Measurements from ENCODE around the gene INSRR. TPM values are rescaled to one million over a fixed set of nuclear protein-coding genes. Genes with fewer than 3 reads are reported as not detected.

Gene INSRR
- total RNA-seq, 1 experiment from 2014 or later, result not detected

GRCh38 chr1:156862997-156863599, 4.2 kb upstream of the INSRR start:
- no peaks in the 10 kb centered on the region for H3K36me3 ChIP-seq (ENCODE audit: low read depth)
- no peaks in the 10 kb centered on the region for H3F3A ChIP-seq (ENCODE audit: insufficient read depth, low read depth)
- DNase-seq, result no peak
- POLR2A ChIA-PET (ENCODE audit: unreplicated experiment), result no interaction called here
- no peak overlapping the region for H2AFZ ChIP-seq
- peaks cover 42% of the 10 kb centered on the region for H3K27me3 ChIP-seq (ENCODE audit: insufficient read depth, low read depth)
- H3K4me2 ChIP-seq, result no peak overlapping the region
- no peaks in the 10 kb centered on the region for H3K9me2 ChIP-seq (ENCODE audit: insufficient read depth)
- CTCF ChIA-PET, result interaction anchor here (0.6 kb wide), 1 partner anchor 15 kb away, joined by 9 read pairs; no protein-coding TSS in a partner anchor
- BruUV-seq (replicated peaks), result no TSS peak
- no peaks in the 10 kb centered on the region for H3K9me3 ChIP-seq (ENCODE audit: insufficient read depth, low read depth)
- H3K27ac ChIP-seq, result no peak overlapping the region
- TF ChIP-seq, protein P1, sequence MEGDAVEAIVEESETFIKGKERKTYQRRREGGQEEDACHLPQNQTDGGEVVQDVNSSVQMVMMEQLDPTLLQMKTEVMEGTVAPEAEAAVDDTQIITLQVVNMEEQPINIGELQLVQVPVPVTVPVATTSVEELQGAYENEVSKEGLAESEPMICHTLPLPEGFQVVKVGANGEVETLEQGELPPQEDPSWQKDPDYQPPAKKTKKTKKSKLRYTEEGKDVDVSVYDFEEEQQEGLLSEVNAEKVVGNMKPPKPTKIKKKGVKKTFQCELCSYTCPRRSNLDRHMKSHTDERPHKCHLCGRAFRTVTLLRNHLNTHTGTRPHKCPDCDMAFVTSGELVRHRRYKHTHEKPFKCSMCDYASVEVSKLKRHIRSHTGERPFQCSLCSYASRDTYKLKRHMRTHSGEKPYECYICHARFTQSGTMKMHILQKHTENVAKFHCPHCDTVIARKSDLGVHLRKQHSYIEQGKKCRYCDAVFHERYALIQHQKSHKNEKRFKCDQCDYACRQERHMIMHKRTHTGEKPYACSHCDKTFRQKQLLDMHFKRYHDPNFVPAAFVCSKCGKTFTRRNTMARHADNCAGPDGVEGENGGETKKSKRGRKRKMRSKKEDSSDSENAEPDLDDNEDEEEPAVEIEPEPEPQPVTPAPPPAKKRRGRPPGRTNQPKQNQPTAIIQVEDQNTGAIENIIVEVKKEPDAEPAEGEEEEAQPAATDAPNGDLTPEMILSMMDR (conservative IDR thresholded peaks at IDR 0.05), result no peak
- TF ChIP-seq EZH2 (IDR thresholded peaks at IDR 0.05; ENCODE audit: low read depth), result no peak
- intact Hi-C loops (cut with micrococcal nuclease; ENCODE audit: unreplicated experiment), result no loop called here
- H3K79me2 ChIP-seq (ENCODE audit: low read depth), result no peaks in the 10 kb centered on the region
- H3K4me1 ChIP-seq (replicated peaks; ENCODE audit: insufficient read depth), result peaks cover 12% of the 10 kb centered on the region
- H3K4me3 ChIP-seq, result no peak overlapping the region
- H4K20me1 ChIP-seq (ENCODE audit: insufficient read depth), result no peaks in the 10 kb centered on the region

DNA sequence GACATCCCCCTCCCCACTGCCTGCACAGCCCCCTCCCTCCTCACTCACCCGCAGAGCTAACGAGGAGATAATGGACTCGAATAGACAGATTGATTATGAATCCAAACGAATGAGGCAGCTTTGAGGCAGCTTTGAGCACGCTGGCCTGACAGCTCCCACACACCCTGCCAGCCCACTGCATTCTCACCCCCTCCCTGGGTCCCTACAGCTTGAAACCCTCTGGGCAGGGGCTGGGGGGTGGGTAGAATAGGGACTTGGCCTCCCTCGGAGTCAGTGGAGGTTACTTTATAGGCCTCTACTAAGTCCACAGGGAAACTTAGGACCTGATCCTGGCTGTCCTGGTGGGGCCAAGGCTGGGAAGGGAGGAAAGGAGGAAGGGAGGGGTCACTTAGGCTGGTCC, 3.7 kb upstream of the INSRR start:
- CTCF ChIA-PET, result interaction anchor here (0.6 to 1.1 kb wide), 3 partner anchors 14 to 71 kb away, joined by 4 to 9 read pairs (median 9); no protein-coding TSS in a partner anchor
- intact Hi-C loops (cut with micrococcal nuclease; ENCODE audit: unreplicated experiment), result no loop called here
- POLR2A ChIA-PET (ENCODE audit: unreplicated experiment), result no interaction called here

GRCh38 chr1:156860628-156861423, 1.9 kb upstream of the INSRR start, which contains the start of gene NTRK1:
Gene NTRK1, plus strand, starts transcription at chr1:156860865. Its CDS starts 70 bp downstream, at chr1:156860935.
- Histone ChIP-seq H4K20me1 (ENCODE audit: insufficient read depth) (no peaks in the 10 kb centered on the region), H3K79me2 (ENCODE audit: low read depth) (no peaks in the 10 kb centered on the region), H3K36me3 (ENCODE audit: low read depth) (no peaks in the 10 kb centered on the region), H3K4me2 (peak within 1 kb of the TSS; percentile 83), H3K27me3 (ENCODE audit: insufficient read depth, low read depth) (peaks cover 58% of the 10 kb centered on the region), H3F3A (ENCODE audit: insufficient read depth, low read depth) (no peaks in the 10 kb centered on the region), H3K4me1 (replicated peaks; ENCODE audit: insufficient read depth) (peaks cover 12% of the 10 kb centered on the region), H3K9me3 (ENCODE audit: insufficient read depth, low read depth) (no peaks in the 10 kb centered on the region), H3K9me2 (ENCODE audit: insufficient read depth) (no peaks in the 10 kb centered on the region), H3K4me3 (peak within 1 kb of the TSS; percentile 40; the same call in 1 of the 2 replicates), H3K27ac (no peak within 1 kb of the TSS), H2AFZ (peak within 1 kb of the TSS; percentile 24; the same call in 1 of the 2 replicates)
- DNase-seq, result peak in 1 of 2 experiments; percentile 21
- ChIA-PET POLR2A (ENCODE audit: unreplicated experiment) (no interaction called here), CTCF (interaction anchor here (0.6 to 2.5 kb wide), 9 partner anchors 29 to 599 kb away, joined by 3 to 25 read pairs (median 4); partner anchors contain the start of gene METTL25B)
- intact Hi-C loops (cut with micrococcal nuclease; ENCODE audit: unreplicated experiment), result loop anchor here (1.0 to 2.0 kb wide), 2 partner anchors 64 to 135 kb away; no protein-coding TSS in a partner anchor
- TF ChIP-seq EZH2 (IDR thresholded peaks at IDR 0.05; ENCODE audit: low read depth), result no peak
- TF ChIP-seq, protein P1 (conservative IDR thresholded peaks at IDR 0.05), result no peak
- BruUV-seq (replicated peaks), result no TSS peak

More for the DNA sequence above, 3.7 kb upstream of the INSRR start:
- Histone ChIP-seq H3K27me3 (ENCODE audit: insufficient read depth, low read depth) (peaks cover 47% of the 10 kb centered on the region), H3K79me2 (ENCODE audit: low read depth) (no peaks in the 10 kb centered on the region), H3K4me1 (replicated peaks; ENCODE audit: insufficient read depth) (peaks cover 12% of the 10 kb centered on the region), H2AFZ (no peak overlapping the region), H3K4me3 (no peak overlapping the region), H3K4me2 (no peak overlapping the region), H3K9me3 (ENCODE audit: insufficient read depth, low read depth) (no peaks in the 10 kb centered on the region), H3K9me2 (ENCODE audit: insufficient read depth) (no peaks in the 10 kb centered on the region), H3K36me3 (ENCODE audit: low read depth) (no peaks in the 10 kb centered on the region), H3F3A (ENCODE audit: insufficient read depth, low read depth) (no peaks in the 10 kb centered on the region), H4K20me1 (ENCODE audit: insufficient read depth) (no peaks in the 10 kb centered on the region), H3K27ac (no peak overlapping the region)
- BruUV-seq (replicated peaks), result no TSS peak
- no peak for DNase-seq
- TF ChIP-seq EZH2 (IDR thresholded peaks at IDR 0.05; ENCODE audit: low read depth), result no peak
- TF ChIP-seq, protein P1 (conservative IDR thresholded peaks at IDR 0.05), result no peak

Measured in PC-9 (cell line).